ENCODE data around the gene P2RX1. TPM values are rescaled to one million over a fixed set of nuclear protein-coding genes. Genes with fewer than 3 reads are reported as not detected.

The P2RX1 gene
- total and polyA plus RNA-seq, 12 donors, result 0.27 to 2.6 (median 0.49) TPM

- H3K4me3 ChIP-seq, result no peak overlapping the region
- peaks cover 0 to 68% (median 0%) of the 10 kb centered on the region in 9 donors for H3K36me3 ChIP-seq
- TF ChIP-seq, protein P1, sequence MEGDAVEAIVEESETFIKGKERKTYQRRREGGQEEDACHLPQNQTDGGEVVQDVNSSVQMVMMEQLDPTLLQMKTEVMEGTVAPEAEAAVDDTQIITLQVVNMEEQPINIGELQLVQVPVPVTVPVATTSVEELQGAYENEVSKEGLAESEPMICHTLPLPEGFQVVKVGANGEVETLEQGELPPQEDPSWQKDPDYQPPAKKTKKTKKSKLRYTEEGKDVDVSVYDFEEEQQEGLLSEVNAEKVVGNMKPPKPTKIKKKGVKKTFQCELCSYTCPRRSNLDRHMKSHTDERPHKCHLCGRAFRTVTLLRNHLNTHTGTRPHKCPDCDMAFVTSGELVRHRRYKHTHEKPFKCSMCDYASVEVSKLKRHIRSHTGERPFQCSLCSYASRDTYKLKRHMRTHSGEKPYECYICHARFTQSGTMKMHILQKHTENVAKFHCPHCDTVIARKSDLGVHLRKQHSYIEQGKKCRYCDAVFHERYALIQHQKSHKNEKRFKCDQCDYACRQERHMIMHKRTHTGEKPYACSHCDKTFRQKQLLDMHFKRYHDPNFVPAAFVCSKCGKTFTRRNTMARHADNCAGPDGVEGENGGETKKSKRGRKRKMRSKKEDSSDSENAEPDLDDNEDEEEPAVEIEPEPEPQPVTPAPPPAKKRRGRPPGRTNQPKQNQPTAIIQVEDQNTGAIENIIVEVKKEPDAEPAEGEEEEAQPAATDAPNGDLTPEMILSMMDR (IDR thresholded peaks at IDR 0.05), result no peak
- intact Hi-C loops (cut with DNase I), result no loop called here
- peaks cover 3 to 28% (median 14%) of the 10 kb centered on the region in 9 donors for H3K4me1 ChIP-seq
- H3K27ac ChIP-seq, result no peak overlapping the region
- H3K27me3 ChIP-seq, result no peaks in the 10 kb centered on the region
- ATAC-seq, result no peak
- no peak for DNase-seq
- WGBS, 2 donors, result 96% methylated on average over 7 of the region's 7 CpGs
- H3K9me3 ChIP-seq, result no peaks in the 10 kb centered on the region
Observed at GRCh38 chr17:3875317-3875716, 40.9 kb downstream of the P2RX1 start.

DNA sequence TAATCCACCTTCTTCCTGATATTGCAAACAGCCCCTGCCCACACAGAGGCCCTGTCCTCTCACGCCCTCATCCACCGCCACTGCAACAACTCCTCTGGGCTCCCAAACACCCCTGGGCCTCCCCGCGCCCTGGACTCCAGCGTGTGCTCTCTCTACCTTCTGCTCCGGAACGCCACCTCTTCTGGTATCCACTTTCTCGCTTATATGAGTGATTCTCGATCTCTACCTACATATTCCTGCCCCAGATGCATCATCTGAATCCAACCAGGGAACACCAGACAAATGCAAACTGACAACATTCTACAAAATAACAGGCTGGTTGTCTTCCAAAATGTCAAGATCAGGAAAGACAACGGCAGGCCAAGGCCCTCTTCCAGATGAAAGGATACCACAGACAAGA, 42.4 kb downstream of the P2RX1 start:
- no peaks in the 10 kb centered on the region for H3K27me3 ChIP-seq
- 92 to 96% methylated on average over 10 of the region's 10 CpGs for WGBS, 2 donors
- no peak overlapping the region for H3K27ac ChIP-seq
- H3K4me3 ChIP-seq, result no peak overlapping the region
- intact Hi-C loops (cut with DNase I), result no loop called here
- TF ChIP-seq, protein P1 (IDR thresholded peaks at IDR 0.05), result no peak
- no peak for DNase-seq
- H3K36me3 ChIP-seq, result peaks cover 0 to 79% (median 0%) of the 10 kb centered on the region in 9 donors
- H3K4me1 ChIP-seq, result peaks cover 0 to 14% (median 7%) of the 10 kb centered on the region in 9 donors
- no peak for ATAC-seq
- no peaks in the 10 kb centered on the region for H3K9me3 ChIP-seq

DNA sequence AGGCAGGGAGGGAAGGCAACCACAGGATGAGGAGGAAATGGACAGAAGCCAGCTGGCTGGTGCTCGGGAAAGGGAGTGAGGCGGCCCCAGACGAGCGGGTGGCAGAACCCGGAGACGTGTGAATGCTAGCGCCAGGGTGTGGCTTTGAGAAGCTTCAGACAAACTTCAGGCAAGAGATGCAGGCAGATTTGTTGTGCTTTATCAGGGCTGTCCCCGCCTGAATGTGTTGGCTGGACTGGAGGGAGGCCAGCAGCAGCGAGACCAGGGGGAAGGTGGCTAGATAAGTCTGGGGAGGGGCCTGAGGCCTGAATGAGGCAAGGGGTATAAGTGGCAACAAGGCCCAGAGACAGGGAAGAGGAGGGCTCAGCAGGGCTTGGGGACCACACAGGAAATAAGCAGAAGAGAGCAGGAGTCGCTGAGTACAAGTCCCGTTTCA, 45.4 kb downstream of the P2RX1 start:
- 14 to 22% methylated on average over 11 of the region's 11 CpGs for WGBS, 2 donors
- H3K4me3 ChIP-seq, result no peak overlapping the region
- H3K4me1 ChIP-seq, result peaks cover 0 to 10% (median 6%) of the 10 kb centered on the region in 9 donors
- H3K27ac ChIP-seq, result peak overlapping the region in 4 of 10 donors; percentile 5 to 58 (median 17)
- DNase-seq (no peak), ATAC-seq (peak; percentile 22 to 66 (median 54))
- H3K27me3 ChIP-seq, result no peaks in the 10 kb centered on the region
- no peaks in the 10 kb centered on the region for H3K9me3 ChIP-seq
- TF ChIP-seq, protein P1 (IDR thresholded peaks at IDR 0.05), result no peak
- intact Hi-C loops (cut with DNase I), result no loop called here
- peaks cover 0 to 54% (median 0%) of the 10 kb centered on the region in 9 donors for H3K36me3 ChIP-seq

DNA sequence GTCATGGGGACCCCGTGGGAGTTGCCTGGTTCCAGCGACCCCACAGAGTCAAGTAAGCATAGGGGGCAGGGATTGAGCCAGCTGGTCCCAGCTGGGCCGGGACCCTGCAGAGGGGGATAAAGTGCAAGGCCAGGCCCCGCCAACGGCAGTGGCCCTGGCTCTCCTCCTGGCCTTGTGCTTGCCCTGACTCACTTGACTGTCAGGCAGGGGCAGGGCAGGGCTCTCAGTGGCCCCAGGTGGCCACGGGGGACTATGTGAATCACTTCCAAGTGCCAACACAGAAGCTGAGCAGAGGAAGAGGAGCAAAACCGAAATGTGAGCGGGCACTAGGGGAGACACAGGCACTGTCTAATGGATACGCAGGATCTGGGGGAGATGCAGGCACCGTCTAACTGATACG, 48.7 kb downstream of the P2RX1 start:
- ATAC-seq (no peak), DNase-seq (no peak)
- Histone ChIP-seq H3K27ac (no peak overlapping the region), H3K9me3 (no peaks in the 10 kb centered on the region), H3K27me3 (no peaks in the 10 kb centered on the region), H3K36me3 (peaks cover 0 to 28% (median 0%) of the 10 kb centered on the region in 9 donors), H3K4me3 (no peak overlapping the region), H3K4me1 (peaks cover 0 to 14% (median 6%) of the 10 kb centered on the region in 9 donors)
- 81 to 82% methylated on average over 11 of the region's 11 CpGs for WGBS, 2 donors
- TF ChIP-seq, protein P1 (IDR thresholded peaks at IDR 0.05), result no peak
- intact Hi-C loops (cut with DNase I), result loop anchor here in 8 of 10 donors (5.0 to 10.0 kb wide), 5 partner anchors 40 to 207 kb away; no protein-coding TSS in a partner anchor
